Measurements from ENCODE around the gene CABCOCO1. TPM values are rescaled to one million over a fixed set of nuclear protein-coding genes. Genes with fewer than 3 reads are reported as not detected.
"Not testable (repeated sequence)": the region's sequence is repeated elsewhere in the genome, so short reads cannot be mapped to it uniquely, and the experiment has no call there.

CABCOCO1 gene
- total and polyA plus RNA-seq, 8 donors = 1.7 to 6.0 (median 3.4) TPM; not detected in 1

DNA sequence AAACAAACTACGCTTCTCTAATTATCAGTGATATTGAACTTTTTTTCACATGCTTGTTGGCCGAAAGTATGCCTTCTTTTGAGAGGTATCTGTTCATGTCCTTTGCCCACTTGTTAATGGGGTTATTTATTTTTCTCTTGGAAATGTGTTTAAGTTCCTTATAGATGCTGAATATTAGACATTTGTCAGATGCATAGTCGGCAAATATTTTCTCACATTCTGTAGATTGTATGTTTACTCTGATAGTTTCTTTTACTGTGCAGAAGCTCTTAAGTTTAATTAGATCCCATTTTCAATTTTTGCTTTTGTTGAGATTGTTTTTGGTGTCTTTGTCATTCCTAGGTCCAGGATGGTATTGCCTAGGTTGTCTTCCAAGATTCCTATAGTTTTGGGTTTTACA, 73.2 kb downstream of the CABCOCO1 start:
- H3K9me3 ChIP-seq = no peaks in the 10 kb centered on the region
- no peaks in the 10 kb centered on the region for H3K4me1 ChIP-seq
- ATAC-seq = no peak
- no peak overlapping the region for H3K27ac ChIP-seq
- H3K27me3 ChIP-seq = no peaks in the 10 kb centered on the region
- DNase-seq = no peak
- H3K4me3 ChIP-seq = no peak overlapping the region
- intact Hi-C loops (cut with DNase I) = no loop called here
- TF ChIP-seq, protein P1, sequence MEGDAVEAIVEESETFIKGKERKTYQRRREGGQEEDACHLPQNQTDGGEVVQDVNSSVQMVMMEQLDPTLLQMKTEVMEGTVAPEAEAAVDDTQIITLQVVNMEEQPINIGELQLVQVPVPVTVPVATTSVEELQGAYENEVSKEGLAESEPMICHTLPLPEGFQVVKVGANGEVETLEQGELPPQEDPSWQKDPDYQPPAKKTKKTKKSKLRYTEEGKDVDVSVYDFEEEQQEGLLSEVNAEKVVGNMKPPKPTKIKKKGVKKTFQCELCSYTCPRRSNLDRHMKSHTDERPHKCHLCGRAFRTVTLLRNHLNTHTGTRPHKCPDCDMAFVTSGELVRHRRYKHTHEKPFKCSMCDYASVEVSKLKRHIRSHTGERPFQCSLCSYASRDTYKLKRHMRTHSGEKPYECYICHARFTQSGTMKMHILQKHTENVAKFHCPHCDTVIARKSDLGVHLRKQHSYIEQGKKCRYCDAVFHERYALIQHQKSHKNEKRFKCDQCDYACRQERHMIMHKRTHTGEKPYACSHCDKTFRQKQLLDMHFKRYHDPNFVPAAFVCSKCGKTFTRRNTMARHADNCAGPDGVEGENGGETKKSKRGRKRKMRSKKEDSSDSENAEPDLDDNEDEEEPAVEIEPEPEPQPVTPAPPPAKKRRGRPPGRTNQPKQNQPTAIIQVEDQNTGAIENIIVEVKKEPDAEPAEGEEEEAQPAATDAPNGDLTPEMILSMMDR (IDR thresholded peaks at IDR 0.05) = no peak
- H3K36me3 ChIP-seq = no peaks in the 10 kb centered on the region

DNA sequence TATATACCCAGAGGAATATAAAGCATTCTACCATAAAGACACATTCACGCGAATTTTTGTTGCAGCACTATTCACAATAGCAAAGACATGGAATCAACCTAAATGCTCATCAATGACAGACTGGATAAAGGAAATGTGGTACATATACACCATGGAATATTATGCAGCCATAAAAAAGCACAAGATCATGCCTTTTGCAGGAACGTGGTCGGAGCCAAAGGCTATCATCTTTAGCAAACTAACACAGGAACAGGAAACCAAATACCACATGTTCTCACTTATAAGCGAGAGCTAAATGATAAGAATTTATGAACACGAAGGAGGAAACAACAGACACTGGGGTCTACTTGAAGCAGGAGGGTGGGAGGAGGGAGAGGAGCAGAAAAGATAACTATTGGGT, 74.7 kb downstream of the CABCOCO1 start:
- H3K9me3 ChIP-seq; DNase-seq; ATAC-seq; H3K4me1 ChIP-seq; H3K4me3 ChIP-seq; H3K27me3 ChIP-seq; H3K27ac ChIP-seq; intact Hi-C loops (cut with DNase I); H3K36me3 ChIP-seq: not testable (repeated sequence)

DNA sequence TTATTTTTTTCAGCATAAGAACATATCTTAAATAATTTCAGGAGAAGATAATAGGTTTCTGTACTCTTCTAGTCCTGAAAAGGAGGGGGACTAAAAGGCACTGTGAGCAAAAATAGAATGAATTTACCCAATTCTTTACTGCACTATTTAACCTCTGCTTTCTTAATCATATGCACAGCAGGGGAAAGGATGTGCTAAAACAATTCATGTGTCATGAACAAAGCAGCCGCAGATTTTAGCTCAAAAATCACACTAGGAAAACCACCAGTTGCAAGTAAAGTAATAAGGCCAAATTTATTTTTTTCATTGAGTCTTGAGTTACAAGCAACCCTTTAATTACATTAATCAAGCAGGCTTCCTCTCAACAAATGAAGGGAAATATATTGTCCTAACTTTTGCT, 80.1 kb downstream of the CABCOCO1 start:
- Histone ChIP-seq H3K4me3 (no peak overlapping the region), H3K9me3 (no peaks in the 10 kb centered on the region), H3K27ac (no peak overlapping the region), H3K36me3 (no peaks in the 10 kb centered on the region), H3K27me3 (no peaks in the 10 kb centered on the region), H3K4me1 (no peaks in the 10 kb centered on the region)
- ATAC-seq = no peak
- DNase-seq = no peak
- TF ChIP-seq, protein P1 (IDR thresholded peaks at IDR 0.05) = no peak
- intact Hi-C loops (cut with DNase I) = no loop called here

DNA sequence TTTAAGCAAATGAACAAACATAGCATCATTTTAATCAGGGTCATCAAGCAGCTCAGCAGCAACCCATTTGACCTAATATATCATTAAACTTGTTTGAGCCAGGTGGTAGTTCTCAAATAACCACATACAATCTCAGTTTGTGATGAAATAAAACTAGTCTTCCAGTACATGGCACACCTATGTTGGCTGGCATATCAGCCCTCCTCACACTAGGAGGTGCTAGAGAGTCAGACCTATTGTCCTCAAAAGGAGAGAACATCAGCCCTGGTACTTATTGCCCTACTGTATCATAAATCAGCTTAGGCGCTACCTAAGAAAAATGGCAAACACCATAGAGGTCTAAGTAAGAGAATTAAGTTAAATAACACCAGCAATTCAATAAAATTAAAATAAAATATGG, 81.7 kb downstream of the CABCOCO1 start:
- Histone ChIP-seq H3K27ac (no peak overlapping the region), H3K27me3 (no peaks in the 10 kb centered on the region), H3K9me3 (no peaks in the 10 kb centered on the region), H3K4me1 (no peaks in the 10 kb centered on the region), H3K36me3 (no peaks in the 10 kb centered on the region), H3K4me3 (no peak overlapping the region)
- no peak for ATAC-seq
- no peak for DNase-seq
- TF ChIP-seq, protein P1 (IDR thresholded peaks at IDR 0.05) = no peak
- intact Hi-C loops (cut with DNase I) = no loop called here

DNA sequence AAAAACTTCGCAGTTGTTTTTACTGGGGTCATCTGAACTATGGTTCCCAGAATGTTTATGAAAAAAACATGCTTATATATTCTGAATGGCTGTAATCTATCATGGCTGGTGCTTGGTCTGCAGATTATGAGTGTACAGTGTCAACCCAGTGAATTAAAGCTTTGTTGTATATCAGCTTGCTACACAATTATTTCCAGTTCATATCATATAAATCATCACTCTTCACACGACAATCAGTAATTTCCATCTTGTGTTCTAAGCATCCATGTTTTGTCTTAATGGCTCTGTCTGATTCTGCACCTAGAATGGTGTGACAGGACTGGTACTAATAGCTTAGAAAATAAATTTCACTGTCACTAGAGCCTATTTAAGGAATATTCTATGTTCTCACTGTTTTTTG, 83.6 kb downstream of the CABCOCO1 start:
- DNase-seq (no peak), ATAC-seq (no peak)
- Histone ChIP-seq H3K4me1 (peaks cover 2 to 3% of the 10 kb centered on the region in 2 donors), H3K9me3 (no peaks in the 10 kb centered on the region), H3K36me3 (no peaks in the 10 kb centered on the region), H3K4me3 (no peak overlapping the region), H3K27ac (no peak overlapping the region), H3K27me3 (no peaks in the 10 kb centered on the region)
- intact Hi-C loops (cut with DNase I) = no loop called here
- TF ChIP-seq, protein P1 (IDR thresholded peaks at IDR 0.05) = no peak

DNA sequence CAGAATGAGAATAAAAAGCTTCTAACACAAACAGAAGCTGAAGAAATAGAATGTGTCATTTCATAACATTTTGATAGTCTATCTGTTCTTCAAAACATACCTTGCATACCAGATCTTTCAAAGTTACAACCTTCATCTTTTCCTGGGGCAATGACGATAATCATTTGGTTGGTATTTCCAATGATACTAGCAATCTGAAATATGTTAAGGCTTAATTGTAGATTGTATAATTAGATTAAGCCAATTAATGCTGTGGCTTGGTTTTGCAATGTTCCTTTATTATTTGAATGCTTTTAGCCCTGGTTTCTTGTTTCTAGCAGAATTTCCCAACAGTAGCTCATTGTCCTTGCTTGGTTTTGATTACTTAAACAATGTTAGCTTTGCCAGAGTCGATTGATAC, 84.6 kb downstream of the CABCOCO1 start:
- TF ChIP-seq, protein P1 (IDR thresholded peaks at IDR 0.05) = no peak
- no peaks in the 10 kb centered on the region for H3K36me3 ChIP-seq
- H3K4me1 ChIP-seq = peaks cover 10 to 11% of the 10 kb centered on the region in 2 donors
- ATAC-seq = no peak
- intact Hi-C loops (cut with DNase I) = no loop called here
- DNase-seq = no peak
- no peaks in the 10 kb centered on the region for H3K9me3 ChIP-seq
- no peaks in the 10 kb centered on the region for H3K27me3 ChIP-seq
- no peak overlapping the region for H3K4me3 ChIP-seq
- no peak overlapping the region for H3K27ac ChIP-seq

All from left lung (tissue), 10 donors.